ENCODE results near the gene SPPL3. TPM values are rescaled to one million over a fixed set of nuclear protein-coding genes. Genes with fewer than 3 reads are reported as not detected.
A peak's percentile ranks its signal among the peaks of the same experiment; 100 is the strongest.
"Not testable (repeated sequence)": the region's sequence is repeated elsewhere in the genome, so short reads cannot be mapped to it uniquely, and the experiment has no call there.

The SPPL3 gene
- total RNA-seq, 1 experiment from 2014 or later = 39.7 TPM

- H3K36me3 ChIP-seq (ENCODE audit: control insufficient read depth in 1 of 2, insufficient read depth in 2 of 2, low read length in 2 of 2); intact Hi-C loops (cut with micrococcal nuclease); BruUV-seq (replicated peaks); ATAC-seq; H3K27me3 ChIP-seq (ENCODE audit: insufficient read depth, low read length); RAD21 ChIA-PET (ENCODE audit: low non-redundant PET in 1 of 2, low total read pairs in 2 of 2, uncharacterized antibody in 2 of 2, unreplicated experiment in 2 of 2); H3K4me2 ChIP-seq (ENCODE audit: low read length); H3K79me2 ChIP-seq (ENCODE audit: insufficient read depth, low read length); POLR2A ChIA-PET; CTCF ChIA-PET; H3K9ac ChIP-seq (ENCODE audit: low read length); H3K9me3 ChIP-seq (ENCODE audit: control insufficient read depth in 1 of 2, insufficient read depth in 1 of 2, low read depth in 1 of 2, low read length in 2 of 2); H3K4me1 ChIP-seq (ENCODE audit: control insufficient read depth in 1 of 2, insufficient read depth in 2 of 2, low read length in 2 of 2); H3K4me3 ChIP-seq (replicated peaks in 1 of 2; ENCODE audit: low read depth in 1 of 2, low read length in 2 of 2); H2AFZ ChIP-seq (ENCODE audit: low read depth, low read length, poor library complexity, severe bottlenecking); H3K9me2 ChIP-seq (ENCODE audit: insufficient read depth); H4K20me1 ChIP-seq (ENCODE audit: insufficient read depth); H3K27ac ChIP-seq (ENCODE audit: low read depth, low read length); DNase-seq (ENCODE audit: low read depth, low spot score): not testable (repeated sequence)
Observed at GRCh38 chr12:120732198-120732597, 172.0 kb downstream of the SPPL3 start.

- Histone ChIP-seq H3K79me2 (ENCODE audit: insufficient read depth, low read length) (no peaks in the 10 kb centered on the region), H3K27me3 (ENCODE audit: insufficient read depth, low read length) (no peaks in the 10 kb centered on the region), H3K9ac (ENCODE audit: low read length) (no peak overlapping the region), H3K9me2 (ENCODE audit: insufficient read depth) (no peaks in the 10 kb centered on the region), H3K27ac (ENCODE audit: low read depth, low read length) (no peak overlapping the region), H3K9me3 (ENCODE audit: control insufficient read depth in 1 of 2, insufficient read depth in 1 of 2, low read depth in 1 of 2, low read length in 2 of 2) (no peaks in the 10 kb centered on the region), H4K20me1 (ENCODE audit: insufficient read depth) (no peaks in the 10 kb centered on the region), H3K4me3 (replicated peaks in 1 of 2; ENCODE audit: low read depth in 1 of 2, low read length in 2 of 2) (no peak overlapping the region), H2AFZ (ENCODE audit: low read depth, low read length, poor library complexity, severe bottlenecking) (no peak overlapping the region), H3K4me1 (ENCODE audit: control insufficient read depth in 1 of 2, insufficient read depth in 2 of 2, low read length in 2 of 2) (peaks cover 3 to 18% of the 10 kb centered on the region in 2 experiments; a peak in 2 of 4 replicates), H3K4me2 (ENCODE audit: low read length) (peak overlapping the region; percentile 96), H3K36me3 (ENCODE audit: control insufficient read depth in 1 of 2, insufficient read depth in 2 of 2, low read length in 2 of 2) (peaks cover 7 to 18% of the 10 kb centered on the region in 2 experiments; a peak in 3 of 4 replicates)
- ATAC-seq = no peak
- no peak for DNase-seq (ENCODE audit: low read depth, low spot score)
- POLR2A ChIA-PET = no interaction called here
- intact Hi-C loops (cut with micrococcal nuclease) = loop anchor here (5.0 kb wide), 1 partner anchor 245 kb away; no protein-coding TSS in a partner anchor
- CTCF ChIA-PET = no interaction called here
- BruUV-seq (replicated peaks) = no TSS peak
- RAD21 ChIA-PET (ENCODE audit: low non-redundant PET in 1 of 2, low total read pairs in 2 of 2, uncharacterized antibody in 2 of 2, unreplicated experiment in 2 of 2) = no interaction called here
- TF ChIP-seq CBX3 (IDR thresholded peaks at IDR 0.05; ENCODE audit: low read depth) (no peak), ATF3 (IDR thresholded peaks at IDR 0.05) (no peak), SRF (IDR thresholded peaks at IDR 0.05; ENCODE audit: low read depth) (no peak), EZH2phosphoT487 (IDR thresholded peaks at IDR 0.05; ENCODE audit: borderline replicate concordance) (no peak), TCF7L2 (IDR thresholded peaks at IDR 0.05; ENCODE audit: borderline replicate concordance, extremely low read depth, insufficient read depth, insufficient read length) (no peak), ZBTB33 (IDR thresholded peaks at IDR 0.05; ENCODE audit: extremely low read depth, insufficient replicate concordance, low read length) (no peak), CTCF (IDR thresholded peaks at IDR 0.05 in 2 of 3, conservative IDR thresholded peaks at IDR 0.05 in 1 of 3; ENCODE audit: borderline replicate concordance in 1 of 3, insufficient read depth in 1 of 3, low read depth in 2 of 3, low read length in 2 of 3) (no peak), YY1 (IDR thresholded peaks at IDR 0.05; ENCODE audit: extremely low read depth, insufficient replicate concordance, low read depth, low read length) (no peak), FOSL1 (IDR thresholded peaks at IDR 0.05; ENCODE audit: low read depth) (no peak), EZH2 (IDR thresholded peaks at IDR 0.05) (no peak), SIN3A (IDR thresholded peaks at IDR 0.05; ENCODE audit: low read depth) (no peak), EGR1 (IDR thresholded peaks at IDR 0.05; ENCODE audit: low read depth) (no peak), JUND (IDR thresholded peaks at IDR 0.05) (no peak), ELF1 (IDR thresholded peaks at IDR 0.05; ENCODE audit: borderline replicate concordance, low read depth) (no peak)
Observed at GRCh38 chr12:120726961-120727360, 177.2 kb downstream of the SPPL3 start.

Measured in HCT116 (cell line).